Measurements from ENCODE around the gene NFE2L3.
"Not testable (repeated sequence)": the region's sequence is repeated elsewhere in the genome, so short reads cannot be mapped to it uniquely, and the experiment has no call there.

NFE2L3 gene

GRCh38 chr7:26187380-26188205, 35.6 kb downstream of the NFE2L3 start:
- peak; percentile 45 for DNase-seq

DNA sequence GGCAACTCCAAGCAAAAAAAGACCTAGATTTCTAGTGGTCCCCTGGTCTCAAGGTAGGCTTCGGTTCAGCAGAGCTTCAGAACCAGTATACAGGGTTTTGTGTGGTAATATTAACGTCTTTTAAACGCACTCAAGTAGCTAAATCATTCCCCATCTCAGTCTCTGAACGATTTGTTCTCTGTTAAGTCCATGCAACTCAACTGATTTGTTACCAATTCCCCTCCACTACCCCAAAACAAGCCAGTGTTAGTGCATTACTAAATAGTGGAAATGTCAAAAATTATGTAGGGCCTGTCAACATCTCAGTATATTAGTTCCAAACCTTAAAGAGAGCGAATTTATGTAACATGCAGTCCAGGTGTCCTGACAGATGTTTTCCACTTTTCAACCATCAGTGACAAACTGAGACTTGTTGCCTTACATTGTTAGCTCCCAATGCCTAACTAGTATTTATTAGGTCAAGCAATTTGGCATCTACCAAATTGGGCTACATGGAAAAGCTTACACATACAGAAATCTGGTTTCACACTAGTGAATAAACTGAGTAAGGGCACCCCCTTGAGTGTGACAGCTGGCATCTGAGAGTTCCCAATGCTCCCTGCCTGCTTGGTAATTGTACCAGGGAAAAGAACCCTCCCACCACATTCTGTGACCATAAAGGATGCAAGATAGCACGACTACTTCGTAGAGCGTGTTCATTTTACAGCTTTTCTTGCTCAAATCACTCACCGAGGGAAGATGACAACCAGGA, 36.4 kb downstream of the NFE2L3 start:
- peak; percentile 43 for DNase-seq

DNA sequence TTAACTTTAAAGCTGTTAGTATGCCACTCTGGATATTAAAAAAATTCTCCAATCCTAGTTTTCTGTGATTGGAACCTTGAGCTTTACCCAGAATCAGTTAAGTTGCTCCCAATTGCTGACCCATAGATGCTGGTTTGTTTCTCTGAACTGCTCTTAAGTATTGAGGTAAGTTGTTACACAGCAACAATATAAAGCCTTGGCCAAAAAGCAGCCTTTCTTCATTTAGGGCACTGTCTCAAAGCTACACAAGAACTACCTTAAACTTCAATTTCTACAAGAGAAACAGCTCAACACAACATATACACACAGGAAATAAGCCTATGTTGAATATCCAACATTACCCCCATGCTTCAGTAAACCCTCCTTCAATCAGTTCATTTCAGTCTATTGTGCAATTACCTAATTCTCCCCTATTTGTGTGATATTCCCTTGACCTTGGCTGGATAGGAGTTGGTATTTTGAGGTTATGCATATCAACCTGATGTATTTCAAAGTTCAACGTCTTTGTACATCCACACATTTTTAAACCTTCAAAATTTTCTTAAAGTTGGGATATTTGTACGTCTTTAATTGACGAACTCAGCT, 37.1 kb downstream of the NFE2L3 start:
- no peak for DNase-seq

DNA sequence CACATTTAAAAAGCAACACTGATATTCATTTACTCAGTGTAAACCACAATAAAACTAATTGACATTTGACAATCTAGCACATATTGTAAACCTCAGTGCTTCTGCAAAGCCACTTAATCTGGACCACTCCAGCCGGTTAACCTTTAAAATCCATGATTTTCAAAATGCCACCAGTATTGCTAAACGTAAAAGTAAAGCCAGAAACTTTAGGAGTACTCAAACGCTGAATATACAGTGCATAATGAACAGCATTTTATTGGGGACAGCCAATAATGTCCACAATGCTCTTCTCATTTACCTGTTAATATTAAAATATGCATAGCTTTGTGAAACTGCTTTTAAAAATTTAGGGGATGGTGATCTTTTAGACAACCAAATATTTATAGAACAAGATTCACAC, 37.7 kb downstream of the NFE2L3 start:
- no peak for DNase-seq

DNA sequence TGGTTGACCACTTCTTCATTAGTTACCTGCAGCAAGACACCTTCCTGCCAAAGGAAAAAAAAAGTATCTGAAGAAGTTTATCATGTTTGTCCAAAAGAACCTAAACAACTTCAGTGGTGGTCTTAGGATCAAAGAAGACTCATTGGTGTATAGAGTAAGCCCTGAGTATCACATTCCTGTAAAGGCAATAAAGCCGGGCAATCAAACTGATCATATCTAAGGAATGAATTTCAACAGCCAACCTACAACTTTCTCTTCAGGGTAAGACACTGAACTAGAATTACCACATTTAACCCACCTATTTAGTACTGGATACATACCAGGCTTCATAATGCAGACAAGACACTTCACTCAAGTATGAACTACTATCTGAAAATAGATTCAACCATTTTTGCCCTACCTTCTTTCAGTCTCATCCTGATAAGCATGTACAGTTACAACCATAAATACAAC, 38.4 kb downstream of the NFE2L3 start:
- DNase-seq, result no peak

DNA sequence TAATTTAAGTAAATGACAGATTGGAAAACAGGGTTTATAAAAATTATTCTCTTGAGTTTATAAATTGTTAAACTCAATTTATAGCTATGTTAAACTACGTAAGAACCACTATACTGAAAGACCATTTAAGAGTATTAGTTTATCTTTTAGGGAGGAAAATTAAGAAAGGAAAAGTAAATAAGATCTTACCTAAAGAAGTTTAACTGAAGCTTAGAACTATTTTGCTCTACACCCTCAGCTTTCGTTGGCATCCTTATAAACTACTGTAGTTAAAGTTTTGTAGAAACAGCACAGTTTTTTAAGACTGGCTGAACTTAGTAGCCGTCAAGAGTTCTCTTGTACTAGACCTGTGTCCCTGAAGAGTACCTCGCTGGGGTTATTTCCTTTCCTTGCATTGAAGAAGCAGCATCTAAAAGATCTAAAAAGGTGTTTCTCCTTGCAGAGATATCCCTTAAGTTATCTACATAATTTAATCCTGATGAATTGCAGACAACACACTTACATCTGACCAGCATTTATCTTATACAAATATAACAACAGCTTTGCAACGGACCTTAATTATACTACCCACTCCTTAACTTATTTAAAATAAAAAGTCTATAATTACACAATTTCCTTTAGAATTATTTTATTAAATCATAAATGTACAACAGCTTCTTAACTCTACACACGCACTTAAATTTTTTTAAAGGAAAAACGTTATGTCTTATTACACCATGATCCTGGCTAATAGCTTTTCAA, 39.4 kb downstream of the NFE2L3 start:
- DNase-seq, result no peak

GRCh38 chr7:26191974-26192479, 40.0 kb downstream of the NFE2L3 start:
- no peak for DNase-seq

GRCh38 chr7:26192485-26193087, 40.6 kb downstream of the NFE2L3 start:
- DNase-seq, result no peak

- no peak for DNase-seq
Measured at GRCh38 chr7:26193432-26194207, 41.6 kb downstream of the NFE2L3 start.

DNA sequence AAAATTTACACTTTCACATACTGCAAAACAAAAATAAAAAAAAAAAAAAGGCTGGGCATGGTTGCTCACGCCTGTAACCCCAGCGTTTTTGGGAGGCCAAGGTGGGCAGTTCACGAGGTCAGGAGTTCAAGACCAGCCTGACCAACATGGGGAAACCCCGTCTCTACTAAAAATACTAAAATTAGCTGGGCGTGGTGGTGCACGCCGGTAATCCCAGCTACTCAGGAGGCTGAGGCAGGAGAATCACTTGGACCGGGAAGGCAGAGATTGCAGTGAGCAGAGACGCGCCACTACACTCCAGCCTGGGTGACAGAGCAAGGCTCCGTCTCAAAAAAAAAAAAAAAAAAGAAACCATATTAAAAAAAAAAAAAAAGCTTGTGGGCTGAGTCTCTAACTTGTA, 42.8 kb downstream of the NFE2L3 start:
- not testable (repeated sequence) for DNase-seq

DNA sequence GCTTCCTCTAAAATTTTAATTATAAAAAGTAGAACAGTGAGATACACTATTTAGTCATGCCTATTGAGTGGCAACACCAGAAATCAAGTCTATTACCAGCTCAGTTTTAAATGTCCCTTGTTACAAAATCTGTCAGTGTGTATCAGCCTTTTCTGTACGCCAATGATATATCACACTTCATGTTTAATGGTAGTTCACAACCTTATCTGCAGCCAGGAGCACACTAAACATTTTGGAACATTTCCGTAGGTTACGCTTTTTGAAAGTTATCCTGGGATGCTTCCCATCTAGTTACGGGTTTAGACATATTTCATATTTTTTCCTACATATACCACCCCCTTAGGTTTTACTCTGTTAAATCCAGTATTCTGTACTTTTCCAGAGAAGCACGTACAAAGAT, 43.2 kb downstream of the NFE2L3 start:
- no peak for DNase-seq

DNA sequence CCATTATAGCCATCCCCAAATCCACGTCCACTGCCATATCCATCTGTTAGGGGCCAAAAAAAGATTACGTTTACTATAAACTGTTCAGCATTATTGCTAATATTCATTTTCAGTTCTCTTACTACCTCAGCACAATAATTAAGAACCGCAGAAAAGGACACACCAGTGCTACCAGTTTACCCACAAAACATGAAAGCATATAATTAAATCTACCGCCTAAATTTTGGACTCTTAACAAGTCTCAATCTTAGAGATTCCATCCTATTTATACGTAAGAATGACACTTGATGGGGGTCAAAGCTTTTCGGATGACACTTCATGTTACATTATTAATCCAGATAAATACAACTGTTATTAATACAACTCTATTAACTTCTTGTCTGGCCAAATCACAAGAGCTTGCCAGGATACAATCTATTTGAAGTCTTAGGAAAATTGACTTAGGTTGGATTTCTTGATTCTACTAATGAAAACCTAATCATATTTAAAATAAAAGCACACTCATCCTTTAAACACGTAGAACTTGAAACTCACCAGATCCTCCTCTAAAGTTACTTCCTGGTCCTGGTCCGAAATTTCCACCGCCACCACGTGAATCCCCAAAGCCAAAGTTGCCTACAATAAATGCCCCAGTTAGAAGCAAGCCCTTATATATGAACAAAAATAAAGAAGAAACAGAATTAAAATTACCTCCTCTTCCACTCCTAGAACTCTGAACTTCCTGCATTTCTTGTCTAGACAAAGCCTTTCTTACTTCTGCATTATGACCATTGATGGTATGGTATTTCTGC, 44.1 kb downstream of the NFE2L3 start:
- DNase-seq, result no peak

GRCh38 chr7:26197153-26198115, 45.4 kb downstream of the NFE2L3 start:
- DNase-seq, result no peak

GRCh38 chr7:26198133-26198780, 46.3 kb downstream of the NFE2L3 start:
- DNase-seq, result peak; percentile 70

DNA sequence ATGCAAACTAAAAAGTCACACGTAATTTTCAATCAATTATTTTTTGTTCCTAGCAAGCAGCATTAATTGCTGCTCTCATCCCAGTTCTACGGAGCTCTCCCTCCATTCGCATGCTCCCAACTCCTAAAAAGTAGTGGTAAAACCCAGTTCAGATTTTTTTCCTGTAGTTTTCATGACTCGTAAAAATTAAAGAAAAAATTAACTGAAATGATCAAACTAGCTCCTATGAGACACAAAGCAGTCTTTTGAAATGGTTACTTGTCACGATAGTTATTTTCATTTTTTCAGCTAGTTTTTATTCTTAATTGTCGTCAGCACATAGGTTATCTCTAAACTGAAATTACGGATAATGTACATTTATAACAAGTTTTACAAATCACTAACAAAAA, 46.8 kb downstream of the NFE2L3 start:
- no peak for DNase-seq

DNA sequence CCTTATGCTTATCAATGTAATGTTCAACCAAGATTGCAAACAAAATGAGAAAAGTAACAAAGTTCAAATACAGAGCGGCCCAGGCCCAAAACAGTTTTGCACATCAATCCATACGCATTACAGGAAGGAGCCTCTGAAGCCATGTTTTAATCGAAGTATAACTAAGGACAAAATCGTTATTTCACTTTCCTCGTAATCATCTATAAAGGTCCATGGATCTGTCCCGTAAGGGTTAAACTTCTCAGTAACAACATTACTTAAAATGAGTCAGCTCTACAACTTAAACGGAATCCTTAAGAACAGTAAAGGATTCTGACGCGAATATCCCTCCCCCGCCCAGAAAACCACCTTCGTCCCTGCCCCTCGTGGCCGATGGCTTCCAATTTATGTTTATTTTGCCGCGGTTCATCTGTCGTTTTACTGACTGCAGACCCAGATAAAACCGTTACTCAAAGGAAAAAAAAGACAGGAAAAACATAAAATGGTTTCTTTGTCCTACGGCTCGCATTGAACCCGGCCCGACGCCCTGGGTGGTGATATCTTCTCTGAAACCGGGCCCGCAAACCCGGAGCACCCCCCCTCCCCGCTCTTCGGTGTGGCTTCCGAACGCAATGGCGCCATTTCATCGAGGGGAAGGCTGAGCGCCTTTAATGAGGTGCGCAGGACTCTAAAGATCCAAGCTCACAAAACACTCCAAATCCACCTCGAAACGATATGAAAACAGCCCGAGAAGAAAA, 47.5 kb downstream of the NFE2L3 start:
- DNase-seq, result peak; percentile 80

DNA sequence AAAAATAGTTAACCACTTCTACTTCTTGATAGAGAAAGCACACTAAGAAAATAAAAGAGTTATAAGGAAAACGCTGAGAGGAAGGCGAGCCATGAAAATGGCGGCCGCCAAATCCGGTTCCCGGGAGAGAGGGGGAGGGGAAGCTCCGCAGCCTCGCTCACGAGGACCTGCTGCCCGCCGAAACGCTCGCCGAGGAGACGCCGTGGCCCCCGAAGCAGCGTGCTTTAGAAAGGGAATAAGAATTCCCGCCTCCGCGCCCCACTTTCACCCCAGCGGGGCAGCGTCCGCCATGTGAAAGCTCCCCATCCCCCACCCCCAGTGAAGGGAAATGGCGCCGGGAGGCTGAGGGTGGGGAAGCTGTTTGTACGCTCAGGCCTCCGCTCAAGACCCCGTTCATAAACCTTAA, 48.0 kb downstream of the NFE2L3 start:
- DNase-seq, result peak; percentile 67

Data from hematopoietic multipotent progenitor cell treated with erythropoietin and hydrocortisone succinate and interleukin-3 and kit ligand, for 8 days (in vitro differentiated cells).